ENCODE data around the gene HSFY1. TPM values are rescaled to one million over a fixed set of nuclear protein-coding genes. Genes with fewer than 3 reads are reported as not detected.
"Not testable (repeated sequence)": the region's sequence is repeated elsewhere in the genome, so short reads cannot be mapped to it uniquely, and the experiment has no call there.

HSFY1 gene
- polyA plus RNA-seq (2011; rRNA removed) (not detected in 2 replicates), polyA minus RNA-seq (2011; rRNA and poly(A)+ RNA removed) (not detected in 2 replicates)

- POLR2A ChIA-PET; H3K4me3 ChIP-seq (ENCODE audit: low read depth, low read length); H3K27me3 ChIP-seq (ENCODE audit: control insufficient read depth, insufficient read depth, low read length); DNase-seq (ENCODE audit: low read depth); CTCF ChIA-PET; H3K36me3 ChIP-seq (ENCODE audit: control insufficient read depth, insufficient read depth, low read length): not testable (repeated sequence)
Measured at GRCh38 chrY:18546420-18546819, at the start of gene HSFY1. HSFY1 (plus strand) TSS chrY:18546720; CDS start chrY:18546788, 68 bp downstream.

GRCh38 chrY:18504266-18504665 is 42.3 kb upstream of the HSFY1 start:
- DNase-seq (ENCODE audit: low read depth); H3K36me3 ChIP-seq (ENCODE audit: control insufficient read depth, insufficient read depth, low read length); H3K4me3 ChIP-seq (ENCODE audit: low read depth, low read length); POLR2A ChIA-PET; CTCF ChIA-PET; H3K27me3 ChIP-seq (ENCODE audit: control insufficient read depth, insufficient read depth, low read length): not testable (repeated sequence)

DNA sequence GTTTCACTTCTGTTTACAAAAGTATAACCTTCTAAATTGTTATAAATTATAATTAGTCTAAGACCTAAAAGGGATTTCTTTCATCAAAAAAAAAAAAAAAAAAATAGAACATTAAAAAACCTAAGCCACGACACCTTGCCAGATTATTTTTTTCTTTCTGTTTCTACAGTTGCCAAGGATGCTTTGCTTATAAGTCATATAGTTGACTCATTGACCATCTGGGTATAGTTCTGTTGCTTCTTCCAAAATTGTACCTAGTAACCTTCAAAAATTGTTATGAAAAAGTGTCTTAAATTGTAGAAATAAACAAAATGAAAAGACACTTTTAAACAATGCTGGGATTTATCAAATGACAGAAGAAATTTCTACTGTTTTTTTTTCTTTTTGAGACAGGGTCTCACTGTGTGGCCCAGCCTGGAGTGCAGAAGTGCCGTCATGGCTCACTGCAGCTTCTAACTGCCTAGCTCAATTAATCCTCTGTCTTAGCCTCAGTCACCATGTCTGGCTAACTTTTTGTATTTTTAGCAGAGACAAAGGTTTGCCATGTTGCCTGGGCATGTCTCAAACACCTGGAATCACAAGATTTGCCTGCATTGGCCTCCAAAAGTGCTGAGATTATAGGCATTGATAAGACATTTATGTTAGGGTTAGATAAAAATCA is 15.4 kb upstream of the HSFY1 start:
- H3K4me3 ChIP-seq (ENCODE audit: low read depth, low read length); H3K27me3 ChIP-seq (ENCODE audit: control insufficient read depth, insufficient read depth, low read length); H3K36me3 ChIP-seq (ENCODE audit: control insufficient read depth, insufficient read depth, low read length); DNase-seq (ENCODE audit: low read depth); CTCF ChIA-PET; POLR2A ChIA-PET: not testable (repeated sequence)

- POLR2A ChIA-PET, CTCF ChIA-PET: not testable (repeated sequence)
Measured at GRCh38 chrY:18538952-18539351, 7.6 kb upstream of the HSFY1 start.

DNA sequence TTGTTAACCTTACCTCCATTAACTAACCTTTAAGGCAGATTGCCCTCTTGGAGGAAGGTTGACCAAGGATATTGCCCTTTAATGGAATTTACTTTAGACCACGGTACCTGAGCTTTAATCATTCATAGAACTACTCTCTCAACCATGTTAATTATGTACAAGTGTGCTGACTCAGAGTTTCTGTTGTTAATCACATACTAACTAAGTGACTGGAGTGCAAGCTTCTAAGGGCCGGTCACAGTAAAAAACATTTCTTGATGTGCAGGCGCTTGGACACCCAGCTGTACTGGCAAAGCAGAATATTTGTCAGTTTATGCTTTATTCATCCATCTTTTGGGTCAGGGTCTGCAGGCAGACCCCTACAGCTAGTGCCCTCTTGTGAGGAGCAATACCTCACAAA is 6.6 kb downstream of the HSFY1 start:
- DNase-seq (ENCODE audit: low read depth); CTCF ChIA-PET; H3K27me3 ChIP-seq (ENCODE audit: control insufficient read depth, insufficient read depth, low read length); POLR2A ChIA-PET; H3K36me3 ChIP-seq (ENCODE audit: control insufficient read depth, insufficient read depth, low read length); H3K4me3 ChIP-seq (ENCODE audit: low read depth, low read length): not testable (repeated sequence)

More at GRCh38 chrY:18538952-18539351, 7.6 kb upstream of the HSFY1 start:
- not testable (repeated sequence) for H3K27me3 ChIP-seq (ENCODE audit: control insufficient read depth, insufficient read depth, low read length); H3K4me3 ChIP-seq (ENCODE audit: low read depth, low read length); DNase-seq (ENCODE audit: low read depth); H3K36me3 ChIP-seq (ENCODE audit: control insufficient read depth, insufficient read depth, low read length)

- CTCF ChIA-PET; H3K27me3 ChIP-seq (ENCODE audit: control insufficient read depth, insufficient read depth, low read length); H3K4me3 ChIP-seq (ENCODE audit: low read depth, low read length); POLR2A ChIA-PET; H3K36me3 ChIP-seq (ENCODE audit: control insufficient read depth, insufficient read depth, low read length); DNase-seq (ENCODE audit: low read depth): not testable (repeated sequence)
Measured at GRCh38 chrY:18565915-18566314, 19.4 kb downstream of the HSFY1 start.

Small RNA genes within 50 kb of the gene (small RNA-seq; reads per million reads assigned to genes)
- not detected for gene GPM6BP1 (ENCODE audit: insufficient read length, low read depth, low replicate concordance)
- gene PRYP5 (ENCODE audit: insufficient read length, low read depth, low replicate concordance), result not detected

Other genes starting within 250 kb of the HSFY1 start
- not detected in 2 replicates for gene HSFY2, start 227.0 kb downstream of the HSFY1 start, polyA plus RNA-seq (2011; rRNA removed)